ENCODE data around the gene UBE2D4.

The UBE2D4 gene

GRCh38 chr7:43943417-43944187, 17.4 kb downstream of the UBE2D4 start:
- DNase-seq = no peak
- Histone ChIP-seq H3K27me3 (replicated peaks) (no peaks in the 10 kb centered on the region), H3K4me3 (ENCODE audit: low read depth, low read length) (no peak overlapping the region), H3K27ac (no peak overlapping the region), H3K36me3 (replicated peaks) (no peaks in the 10 kb centered on the region)
- no peak for TF ChIP-seq CTCF (IDR thresholded peaks at IDR 0.05; ENCODE audit: low read depth, low read length, missing control alignments)
- in situ Hi-C loops (cut with HindIII; ENCODE audit: low pct_ligation_motif_present, low sequenced_read_pairs) = no loop called here

- no peak for DNase-seq
- no peak overlapping the region for H3K4me3 ChIP-seq (ENCODE audit: low read depth, low read length)
- H3K27me3 ChIP-seq (replicated peaks) = no peaks in the 10 kb centered on the region
- no peak for TF ChIP-seq CTCF (IDR thresholded peaks at IDR 0.05; ENCODE audit: low read depth, low read length, missing control alignments)
- no peaks in the 10 kb centered on the region for H3K36me3 ChIP-seq (replicated peaks)
- no peak overlapping the region for H3K27ac ChIP-seq
- in situ Hi-C loops (cut with HindIII; ENCODE audit: low pct_ligation_motif_present, low sequenced_read_pairs) = no loop called here
These were observed 18.1 kb downstream of the UBE2D4 start for GRCh38 chr7:43944286-43944685.

- TF ChIP-seq CTCF (IDR thresholded peaks at IDR 0.05; ENCODE audit: low read depth, low read length, missing control alignments) = no peak
- Histone ChIP-seq H3K4me3 (ENCODE audit: low read depth, low read length) (no peak overlapping the region), H3K27ac (no peak overlapping the region), H3K27me3 (replicated peaks) (no peaks in the 10 kb centered on the region), H3K36me3 (replicated peaks) (no peaks in the 10 kb centered on the region)
- DNase-seq = no peak
- in situ Hi-C loops (cut with HindIII; ENCODE audit: low pct_ligation_motif_present, low sequenced_read_pairs) = no loop called here
These were observed 25.8 kb downstream of the UBE2D4 start for GRCh38 chr7:43952028-43952427.

GRCh38 chr7:43953071-43953470, 26.8 kb downstream of the UBE2D4 start:
- Histone ChIP-seq H3K27me3 (replicated peaks) (no peaks in the 10 kb centered on the region), H3K27ac (no peak overlapping the region), H3K36me3 (replicated peaks) (no peaks in the 10 kb centered on the region), H3K4me3 (ENCODE audit: low read depth, low read length) (no peak overlapping the region)
- in situ Hi-C loops (cut with HindIII; ENCODE audit: low pct_ligation_motif_present, low sequenced_read_pairs) = no loop called here
- TF ChIP-seq CTCF (IDR thresholded peaks at IDR 0.05; ENCODE audit: low read depth, low read length, missing control alignments) = no peak
- no peak for DNase-seq

- no peak overlapping the region for H3K4me3 ChIP-seq (ENCODE audit: low read depth, low read length)
- peak; percentile 74 for DNase-seq
- H3K36me3 ChIP-seq (replicated peaks) = no peaks in the 10 kb centered on the region
- H3K27ac ChIP-seq = no peak overlapping the region
- TF ChIP-seq CTCF (IDR thresholded peaks at IDR 0.05; ENCODE audit: low read depth, low read length, missing control alignments) = peak; percentile 78
- in situ Hi-C loops (cut with HindIII; ENCODE audit: low pct_ligation_motif_present, low sequenced_read_pairs) = no loop called here
- no peaks in the 10 kb centered on the region for H3K27me3 ChIP-seq (replicated peaks)
These were observed 28.4 kb downstream of the UBE2D4 start for GRCh38 chr7:43954524-43955228.
